HG03045 (cell line): ENCODE measurements around the gene AKR7A2.
"Not testable (repeated sequence)": the region's sequence is repeated elsewhere in the genome, so short reads cannot be mapped to it uniquely, and the experiment has no call there.

Experiments
- ATAC-seq: cut with Tn5 transposase; IDR thresholded peaks from one replicate; pipeline ENCODE4 v1.9.1; 2021; ENCODE audit warnings: mild to moderate bottlenecking, moderate library complexity; ENCODE audit not compliant: unreplicated experiment

The AKR7A2 gene

GRCh38 chr1:19307794-19308508 lies 4.0 kb downstream of the AKR7A2 start:
- no peak for ATAC-seq

- no peak for ATAC-seq
Measured at GRCh38 chr1:19306941-19307340, 5.0 kb downstream of the AKR7A2 start.

GRCh38 chr1:19305880-19306279 lies 6.1 kb downstream of the AKR7A2 start:
- no peak for ATAC-seq

- ATAC-seq: not testable (repeated sequence)
Measured at GRCh38 chr1:19304081-19304480, 7.9 kb downstream of the AKR7A2 start.

GRCh38 chr1:19300211-19300610 lies 11.7 kb downstream of the AKR7A2 start:
- no peak for ATAC-seq

GRCh38 chr1:19294638-19295037 lies 17.3 kb downstream of the AKR7A2 start:
- no peak for ATAC-seq

- no peak for ATAC-seq
Measured at GRCh38 chr1:19289244-19289643, 22.7 kb downstream of the AKR7A2 start.

GRCh38 chr1:19288324-19289241 lies 23.4 kb downstream of the AKR7A2 start, which contains the start of gene AKR7A3:
TSS of gene AKR7A3 (minus strand) at chr1:19288770. CDS start at chr1:19288709, 61 bp downstream.
- not testable (repeated sequence) for ATAC-seq

- no peak for ATAC-seq
Measured at GRCh38 chr1:19287436-19288185, 24.3 kb downstream of the AKR7A2 start.

GRCh38 chr1:19285807-19286206 lies 26.1 kb downstream of the AKR7A2 start:
- not testable (repeated sequence) for ATAC-seq

GRCh38 chr1:19285366-19285765 lies 26.6 kb downstream of the AKR7A2 start:
- not testable (repeated sequence) for ATAC-seq

GRCh38 chr1:19284881-19285280 lies 27.1 kb downstream of the AKR7A2 start:
- no peak for ATAC-seq

- no peak for ATAC-seq
Measured at GRCh38 chr1:19283891-19284290, 28.1 kb downstream of the AKR7A2 start.

- ATAC-seq: no peak
Measured at GRCh38 chr1:19274636-19275035, 37.3 kb downstream of the AKR7A2 start.

GRCh38 chr1:19273844-19274531 lies 38.0 kb downstream of the AKR7A2 start:
- not testable (repeated sequence) for ATAC-seq

- no peak for ATAC-seq
Measured at GRCh38 chr1:19273106-19273843, 38.7 kb downstream of the AKR7A2 start.

GRCh38 chr1:19272064-19272463 lies 39.9 kb downstream of the AKR7A2 start:
- no peak for ATAC-seq

GRCh38 chr1:19270343-19270730 lies 41.6 kb downstream of the AKR7A2 start:
- ATAC-seq: not testable (repeated sequence)

- ATAC-seq: not testable (repeated sequence)
Measured at GRCh38 chr1:19269427-19270342, 42.3 kb downstream of the AKR7A2 start.
